Keratinocyte (primary cell): ENCODE measurements around the gene SERPINI1. TPM values are rescaled to one million over a fixed set of nuclear protein-coding genes. Genes with fewer than 3 reads are reported as not detected.

Experiments
- DNase-seq: peaks from one replicate; pipeline ENCODE4 v3.0.0-alpha.2; 2011; ENCODE audit warnings: low read depth, missing footprints, low spot score
- FAIRE-seq: peaks from 2 replicates; lab custom pipeline; 2011; peaks lifted over from hg19 to GRCh38; lab: Jason Lieb, UNC
- H2AFZ ChIP-seq: 2 replicates; pipeline ENCODE4 v1.6.0; 2012; ENCODE audit warnings: low read length, control low read depth, inconsistent platforms; ENCODE audit not compliant: control insufficient read depth
- H3K27ac ChIP-seq: 2 replicates; pipeline ENCODE4 v1.5.1; 2011; ENCODE audit warnings: low read length; ENCODE audit not compliant: control insufficient read depth, insufficient read depth
- H3K27me3 ChIP-seq: 3 replicates; pipeline ENCODE4 v1.6.0; 2011; ENCODE audit warnings: low read length; ENCODE audit not compliant: control insufficient read depth, insufficient read depth; ENCODE audit errors: extremely low read depth
- H3K36me3 ChIP-seq, 2 experiments: 2 replicates in 1 of 2; 3 replicates in 1 of 2; pipeline ENCODE4 v1.5.1; 2011; ENCODE audit warnings: low read length in 2 of 2, mild to moderate bottlenecking in 1 of 2; ENCODE audit not compliant: control insufficient read depth in 2 of 2, insufficient read depth in 2 of 2; ENCODE audit errors: extremely low read depth in 1 of 2
- H3K4me1 ChIP-seq: 3 replicates; pipeline ENCODE4 v1.5.1; 2011; ENCODE audit warnings: low read length; ENCODE audit not compliant: control insufficient read depth, insufficient read depth; ENCODE audit errors: extremely low read depth
- H3K4me2 ChIP-seq: 3 replicates; pipeline ENCODE4 v1.6.0; 2011; ENCODE audit warnings: low read depth, low read length; ENCODE audit not compliant: control insufficient read depth, insufficient read depth; ENCODE audit errors: extremely low read depth
- H3K4me3 ChIP-seq, 3 experiments: fragments of 200-600 bp in 1 of 3; sonication (generic) in 1 of 3; 2 replicates in 2 of 3; 3 replicates in 1 of 3; pipeline ENCODE4 v1.5.1; 2011 to 2016; ENCODE audit warnings: low read length in 3 of 3, mild to moderate bottlenecking in 3 of 3, control low read depth in 2 of 3, inconsistent platforms in 1 of 3, low read depth in 1 of 3, mixed read lengths in 1 of 3, mixed run types in 1 of 3, moderate library complexity in 1 of 3; ENCODE audit not compliant: control insufficient read depth in 2 of 3, insufficient read depth in 2 of 3; ENCODE audit errors: extremely low read depth in 1 of 3
- H3K79me2 ChIP-seq: 2 replicates; pipeline ENCODE4 v1.6.0; 2012; ENCODE audit warnings: low read length; ENCODE audit not compliant: control insufficient read depth, insufficient read depth
- H3K9ac ChIP-seq: 3 replicates; pipeline ENCODE4 v1.6.0; 2011; ENCODE audit warnings: low read length; ENCODE audit not compliant: control insufficient read depth, insufficient read depth; ENCODE audit errors: extremely low read depth
- H3K9me1 ChIP-seq: 3 replicates; pipeline ENCODE4 v1.6.0; 2011; ENCODE audit warnings: low read length; ENCODE audit not compliant: control insufficient read depth, insufficient read depth; ENCODE audit errors: extremely low read depth
- H3K9me3 ChIP-seq: 2 replicates; pipeline ENCODE4 v1.5.1; 2012; ENCODE audit warnings: low read depth, low read length; ENCODE audit not compliant: control insufficient read depth
- H4K20me1 ChIP-seq: 3 replicates; pipeline ENCODE4 v1.6.0; 2011; ENCODE audit warnings: low read length; ENCODE audit not compliant: control insufficient read depth, insufficient read depth; ENCODE audit errors: extremely low read depth
- CTCF ChIP-seq, 3 experiments: IDR thresholded peaks in 1 of 3; conservative IDR thresholded peaks in 1 of 3; optimal IDR thresholded peaks in 1 of 3; 2 replicates in 2 of 3; 3 replicates in 1 of 3; pipeline versions ENCODE3 to v1.5.1; 2011; ENCODE audit warnings: low read length in 3 of 3, mild to moderate bottlenecking in 3 of 3, moderate library complexity in 2 of 3, control low read depth in 1 of 3, inconsistent platforms in 1 of 3; ENCODE audit not compliant: insufficient read depth in 2 of 3; ENCODE audit errors: extremely low read depth in 1 of 3
- EZH2 ChIP-seq: IDR thresholded peaks from one replicate; pipeline ENCODE4 v1.6.1; 2012; ENCODE audit warnings: inconsistent platforms, mild to moderate bottlenecking, low read length, moderate library complexity
- dilution Hi-C: fragments of 300-500 bp; cut with MboI; formaldehyde crosslinking; loops from one replicate; pipeline ENCODE4 v1.7.0; 2020; ENCODE audit warnings: low sequenced_read_pairs; ENCODE audit not compliant: extremely low pct_ligation_motif_present
- polyA plus RNA-seq, 5 experiments: library from polyadenylated mRNA; depleted of rRNA in 3 of 5; stranded (reverse) in 3 of 5; stranded (forward) in 1 of 5; unstranded in 1 of 5; fragments of >200 nt; gene quantifications; 1 replicate in 1 of 5; 2 replicates in 3 of 5; 3 replicates in 1 of 5; pipeline versions ENCODE4 v1.2.1 to v1.2.3, GENCODE V29; 2011 to 2012; ENCODE audit warnings: missing spikeins in 2 of 5, low read depth in 1 of 5, low replicate concordance in 1 of 5

SERPINI1 gene
- polyA plus RNA-seq, 1 donor (not counting 4 experiments of a cell fraction or from before 2014, with no cell fraction given): 5.5 TPM

- no peaks in the 10 kb centered on the region for H3K27me3 ChIP-seq
- no peak overlapping the region for H3K4me3 ChIP-seq
- no peaks in the 10 kb centered on the region for H3K4me1 ChIP-seq
- no peak overlapping the region for H3K27ac ChIP-seq
- no peak for DNase-seq
- dilution Hi-C loops: no loop called here
- H3K79me2 ChIP-seq: no peaks in the 10 kb centered on the region
- H4K20me1 ChIP-seq: no peaks in the 10 kb centered on the region
- FAIRE-seq: no peak
- H3K9me3 ChIP-seq: no peaks in the 10 kb centered on the region
- TF ChIP-seq CTCF (optimal IDR thresholded peaks at IDR 0.05 in 1 of 3, IDR thresholded peaks at IDR 0.05 in 1 of 3, conservative IDR thresholded peaks at IDR 0.05 in 1 of 3; ENCODE audit: extremely low read depth in 1 of 3, insufficient read depth in 2 of 3, low read length in 3 of 3) (no peak), EZH2 (no peak)
- no peak overlapping the region for H3K4me2 ChIP-seq
- no peak overlapping the region for H2AFZ ChIP-seq
- no peaks in the 10 kb centered on the region for H3K9me1 ChIP-seq
- no peak overlapping the region for H3K9ac ChIP-seq
- H3K36me3 ChIP-seq: no peaks in the 10 kb centered on the region
Measured at GRCh38 chr3:167859610-167860009, 124.1 kb downstream of the SERPINI1 start.

DNA sequence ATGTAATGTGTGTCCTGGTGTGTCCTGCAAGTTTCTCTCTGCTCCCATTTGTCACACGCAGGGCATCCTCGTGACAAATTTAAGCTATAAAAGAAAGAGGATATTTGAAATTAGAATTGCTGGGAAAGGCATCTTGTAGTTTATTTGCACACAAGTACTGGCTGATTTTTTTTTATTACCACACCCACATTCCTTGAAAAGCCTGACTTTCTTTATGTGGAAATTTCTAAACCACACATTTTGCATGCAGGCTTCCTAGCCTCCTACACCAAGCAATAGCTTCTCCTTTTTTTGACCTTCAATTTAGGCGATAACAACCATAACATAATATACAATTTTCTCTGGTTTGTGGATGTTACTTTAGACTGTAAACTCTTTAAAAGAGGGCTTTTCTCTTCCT, 126.1 kb downstream of the SERPINI1 start:
- TF ChIP-seq CTCF (optimal IDR thresholded peaks at IDR 0.05 in 1 of 3, IDR thresholded peaks at IDR 0.05 in 1 of 3, conservative IDR thresholded peaks at IDR 0.05 in 1 of 3; ENCODE audit: extremely low read depth in 1 of 3, insufficient read depth in 2 of 3, low read length in 3 of 3): no peak
- no peak for TF ChIP-seq EZH2
- FAIRE-seq: no peak
- H2AFZ ChIP-seq: no peak overlapping the region
- no peaks in the 10 kb centered on the region for H4K20me1 ChIP-seq
- H3K79me2 ChIP-seq: no peaks in the 10 kb centered on the region
- dilution Hi-C loops: no loop called here
- H3K9me1 ChIP-seq: no peaks in the 10 kb centered on the region
- no peak overlapping the region for H3K27ac ChIP-seq
- no peaks in the 10 kb centered on the region for H3K36me3 ChIP-seq
- H3K4me1 ChIP-seq: no peaks in the 10 kb centered on the region
- no peaks in the 10 kb centered on the region for H3K9me3 ChIP-seq
- no peak overlapping the region for H3K4me3 ChIP-seq
- DNase-seq: no peak
- no peaks in the 10 kb centered on the region for H3K27me3 ChIP-seq
- H3K9ac ChIP-seq: no peak overlapping the region
- no peak overlapping the region for H3K4me2 ChIP-seq
